PC-3 (cell line): ENCODE data around the gene CFI. TPM values are rescaled to one million over a fixed set of nuclear protein-coding genes. Genes with fewer than 3 reads are reported as not detected.
"Not testable (repeated sequence)": the region's sequence is repeated elsewhere in the genome, so short reads cannot be mapped to it uniquely, and the experiment has no call there.

ENCODE experiments used
- ATAC-seq: fragments of 200-7000 bp; cut with Tn5 transposase; 2 replicates; pipeline ENCODE4 v1.9.1; 2020; ENCODE audit warnings: mild to moderate bottlenecking, moderate library complexity
- BruUV-seq: library from RNA; stranded (reverse); fragments of 400-500 nt; replicated peaks from 2 replicates; lab custom pipeline; 2021; lab: Mats Ljungman, UMichigan
- CTCF ChIA-PET: fragments of 300-600 bp; sonication (Branson Sonifier 250); formaldehyde crosslinking; loops from one replicate; lab custom pipeline; 2022; ENCODE audit warnings: antibody characterized with exemption; lab: Charles Lee
- POLR2A ChIA-PET: fragments of 300-600 bp; sonication (Branson Sonifier 250); formaldehyde crosslinking; loops from one replicate; lab custom pipeline; 2022; ENCODE audit warnings: antibody characterized with exemption; ENCODE audit not compliant: unreplicated experiment; lab: Charles Lee
- DNase-seq: peaks from one replicate; pipeline ENCODE4 v3.0.0-alpha.2; 2015
- H2AFZ ChIP-seq: fragments of 300-600 bp; sonication (generic); 2 replicates; pipeline ENCODE4 v1.6.0; 2016; ENCODE audit warnings: antibody characterized with exemption, low read length
- H3F3A ChIP-seq: fragments of 300-600 bp; sonication (generic); one replicate; pipeline ENCODE4 v1.6.0; 2017; ENCODE audit warnings: antibody characterized with exemption, low read length, control low read depth, mild to moderate bottlenecking; ENCODE audit not compliant: unreplicated experiment
- H3K27ac ChIP-seq: fragments of 300-600 bp; sonication (generic); 2 replicates; pipeline ENCODE4 v1.5.1; 2016; ENCODE audit warnings: mild to moderate bottlenecking, low read length
- H3K27me3 ChIP-seq: fragments of 300-600 bp; sonication (generic); 2 replicates; pipeline ENCODE4 v1.6.1; 2016; ENCODE audit warnings: low read length, mixed read lengths
- H3K36me3 ChIP-seq: fragments of 300-600 bp; sonication (generic); 2 replicates; pipeline ENCODE4 v1.6.1; 2016; ENCODE audit warnings: low read depth, mixed run types, low read length, mixed read lengths
- H3K4me1 ChIP-seq: fragments of 300-600 bp; sonication (generic); 2 replicates; pipeline ENCODE4 v1.5.1; 2016; ENCODE audit warnings: low read length; ENCODE audit not compliant: insufficient read depth
- H3K4me2 ChIP-seq: fragments of 300-600 bp; sonication (generic); 2 replicates; pipeline ENCODE4 v1.6.0; 2016; ENCODE audit warnings: low read length
- H3K4me3 ChIP-seq: fragments of 300-600 bp; sonication (generic); 2 replicates; pipeline ENCODE4 v1.5.1; 2016; ENCODE audit warnings: mild to moderate bottlenecking, low read length, mixed read lengths
- H3K79me2 ChIP-seq: fragments of 300-600 bp; sonication (generic); 2 replicates; pipeline ENCODE4 v1.6.1; 2017; ENCODE audit warnings: low read length, mixed read lengths
- H3K9ac ChIP-seq: fragments of 300-600 bp; sonication (generic); 2 replicates; pipeline ENCODE4 v1.6.0; 2016; ENCODE audit warnings: mild to moderate bottlenecking, low read length
- H3K9me2 ChIP-seq: fragments of 300-600 bp; sonication (generic); replicated peaks from 2 replicates; pipeline ENCODE4 v1.6.1; 2016; ENCODE audit warnings: mixed run types, low read length, mixed read lengths
- H3K9me3 ChIP-seq: fragments of 300-600 bp; sonication (generic); 2 replicates; pipeline ENCODE4 v1.6.1; 2016; ENCODE audit warnings: low read length, mixed read lengths
- H4K20me1 ChIP-seq: fragments of 300-600 bp; sonication (generic); 2 replicates; pipeline ENCODE4 v1.6.1; 2016; ENCODE audit warnings: low read length, mixed read lengths
- EZH2 ChIP-seq: fragments of 300-600 bp; sonication (generic); IDR thresholded peaks from one replicate; pipeline ENCODE4 v1.6.1; 2017; ENCODE audit warnings: antibody characterized with exemption, mild to moderate bottlenecking, low read length; ENCODE audit not compliant: unreplicated experiment
- EZH2phosphoT487 ChIP-seq: fragments of 300-600 bp; sonication (generic); IDR thresholded peaks from 2 replicates; pipeline ENCODE4 v1.6.1; 2018; ENCODE audit warnings: mild to moderate bottlenecking, antibody characterized with exemption, low read length, borderline replicate concordance
- intact Hi-C: fragments of 100-400 bp; cut with micrococcal nuclease; formaldehyde crosslinking; loops from 2 replicates; pipeline ENCODE4 v1.9.0; 2023
- total RNA-seq: library from RNA; depleted of rRNA; stranded (reverse); fragments of >200 nt; gene quantifications from 2 replicates; pipeline ENCODE4 v1.2.3, GENCODE V29; 2014
- TF ChIP-seq, protein P1 (sequence below): fragments of 300-600 bp; sonication (generic); conservative IDR thresholded peaks from 2 replicates; pipeline ENCODE4 v1.5.1; 2017; ENCODE audit warnings: antibody characterized with exemption, low read depth, mild to moderate bottlenecking, low read length

Gene CFI
- total RNA-seq, 1 experiment from 2014 or later, result not detected

- no peak for ATAC-seq
- POLR2A ChIA-PET, result no interaction called here
- Histone ChIP-seq H4K20me1 (no peaks in the 10 kb centered on the region), H3F3A (no peaks in the 10 kb centered on the region), H3K27ac (no peak overlapping the region), H2AFZ (no peak overlapping the region), H3K4me1 (no peaks in the 10 kb centered on the region), H3K9ac (no peak overlapping the region), H3K27me3 (no peaks in the 10 kb centered on the region), H3K4me3 (no peak overlapping the region), H3K36me3 (no peaks in the 10 kb centered on the region), H3K9me2 (no peaks in the 10 kb centered on the region), H3K79me2 (no peaks in the 10 kb centered on the region), H3K9me3 (no peaks in the 10 kb centered on the region), H3K4me2 (no peak overlapping the region)
- DNase-seq, result no peak
- TF ChIP-seq EZH2phosphoT487 (no peak), EZH2 (no peak)
- TF ChIP-seq, protein P1, sequence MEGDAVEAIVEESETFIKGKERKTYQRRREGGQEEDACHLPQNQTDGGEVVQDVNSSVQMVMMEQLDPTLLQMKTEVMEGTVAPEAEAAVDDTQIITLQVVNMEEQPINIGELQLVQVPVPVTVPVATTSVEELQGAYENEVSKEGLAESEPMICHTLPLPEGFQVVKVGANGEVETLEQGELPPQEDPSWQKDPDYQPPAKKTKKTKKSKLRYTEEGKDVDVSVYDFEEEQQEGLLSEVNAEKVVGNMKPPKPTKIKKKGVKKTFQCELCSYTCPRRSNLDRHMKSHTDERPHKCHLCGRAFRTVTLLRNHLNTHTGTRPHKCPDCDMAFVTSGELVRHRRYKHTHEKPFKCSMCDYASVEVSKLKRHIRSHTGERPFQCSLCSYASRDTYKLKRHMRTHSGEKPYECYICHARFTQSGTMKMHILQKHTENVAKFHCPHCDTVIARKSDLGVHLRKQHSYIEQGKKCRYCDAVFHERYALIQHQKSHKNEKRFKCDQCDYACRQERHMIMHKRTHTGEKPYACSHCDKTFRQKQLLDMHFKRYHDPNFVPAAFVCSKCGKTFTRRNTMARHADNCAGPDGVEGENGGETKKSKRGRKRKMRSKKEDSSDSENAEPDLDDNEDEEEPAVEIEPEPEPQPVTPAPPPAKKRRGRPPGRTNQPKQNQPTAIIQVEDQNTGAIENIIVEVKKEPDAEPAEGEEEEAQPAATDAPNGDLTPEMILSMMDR, result no peak
- CTCF ChIA-PET, result interaction anchor here (0.5 kb wide), 1 partner anchor 10 kb away, joined by 7 read pairs; no protein-coding TSS in a partner anchor
- intact Hi-C loops, result no loop called here
- no TSS peak for BruUV-seq
These were observed 6.7 kb downstream of the CFI start for GRCh38 chr4:109795059-109795458.

DNA sequence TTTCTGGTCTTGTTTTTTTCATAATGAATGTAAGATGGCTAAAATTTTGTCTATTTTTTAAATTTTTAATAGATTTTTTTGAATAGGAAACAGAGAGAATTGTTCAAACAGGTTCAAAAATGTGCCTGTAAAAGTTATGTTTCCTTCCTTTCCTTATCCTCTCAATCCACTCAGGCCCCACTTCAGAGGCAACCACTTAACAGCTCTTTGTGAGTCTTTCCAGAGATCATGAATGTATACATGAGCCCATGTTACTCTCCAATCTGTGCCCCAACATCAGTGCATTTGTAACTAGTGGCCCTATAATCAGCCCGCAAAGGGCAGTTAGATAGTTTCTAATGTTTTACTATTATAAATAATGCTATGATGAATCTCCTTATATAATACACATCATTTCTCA, 14.0 kb downstream of the CFI start:
- H3K9me2 ChIP-seq, result no peaks in the 10 kb centered on the region
- ChIA-PET POLR2A (no interaction called here), CTCF (no interaction called here)
- H3K79me2 ChIP-seq, result no peaks in the 10 kb centered on the region
- no peaks in the 10 kb centered on the region for H3K36me3 ChIP-seq
- TF ChIP-seq EZH2, result no peak
- TF ChIP-seq, protein P1, result no peak
- no peak for TF ChIP-seq EZH2phosphoT487
- H3F3A ChIP-seq, result no peaks in the 10 kb centered on the region
- H3K4me2 ChIP-seq, result no peak overlapping the region
- H3K9me3 ChIP-seq, result no peaks in the 10 kb centered on the region
- intact Hi-C loops, result no loop called here
- ATAC-seq (no peak), DNase-seq (no peak)
- H3K9ac ChIP-seq, result no peak overlapping the region
- H4K20me1 ChIP-seq, result no peaks in the 10 kb centered on the region
- H3K4me3 ChIP-seq, result no peak overlapping the region
- BruUV-seq, result no TSS peak
- H3K27me3 ChIP-seq, result peaks cover 5% of the 10 kb centered on the region; the same call in 1 of the 2 replicates
- H3K4me1 ChIP-seq, result no peaks in the 10 kb centered on the region
- H3K27ac ChIP-seq, result no peak overlapping the region
- H2AFZ ChIP-seq, result no peak overlapping the region

DNA sequence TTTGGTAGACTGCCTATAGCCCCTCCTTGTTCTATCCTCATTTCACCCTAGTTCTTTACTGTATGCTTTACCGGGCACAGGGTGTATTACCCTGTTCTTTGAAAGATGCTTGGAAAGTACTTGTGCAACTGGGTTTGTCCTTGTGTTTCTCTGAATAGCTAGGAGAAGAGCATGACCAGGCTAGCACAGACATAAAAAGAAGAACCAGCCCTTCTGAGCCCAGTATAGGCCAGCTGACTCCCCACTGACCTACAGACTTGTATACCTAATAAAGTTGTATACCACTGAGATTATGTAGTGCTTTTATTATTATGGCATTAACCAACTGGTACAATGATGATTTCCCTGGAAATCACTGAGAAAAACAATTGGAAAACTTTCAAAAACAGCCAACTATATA, 15.0 kb downstream of the CFI start:
- DNase-seq (no peak), ATAC-seq (no peak)
- Histone ChIP-seq H3K27me3 (peaks cover 5% of the 10 kb centered on the region; the same call in 1 of the 2 replicates), H3K36me3 (no peaks in the 10 kb centered on the region), H3K9me2 (no peaks in the 10 kb centered on the region), H3K4me3 (no peak overlapping the region), H4K20me1 (no peaks in the 10 kb centered on the region), H3K9ac (no peak overlapping the region), H3K4me1 (no peaks in the 10 kb centered on the region), H3K9me3 (no peaks in the 10 kb centered on the region), H3K4me2 (no peak overlapping the region), H2AFZ (no peak overlapping the region), H3K27ac (no peak overlapping the region), H3K79me2 (no peaks in the 10 kb centered on the region), H3F3A (no peaks in the 10 kb centered on the region)
- CTCF ChIA-PET, result no interaction called here
- BruUV-seq, result no TSS peak
- intact Hi-C loops, result no loop called here
- TF ChIP-seq EZH2phosphoT487 (no peak), EZH2 (no peak)
- POLR2A ChIA-PET, result no interaction called here

DNA sequence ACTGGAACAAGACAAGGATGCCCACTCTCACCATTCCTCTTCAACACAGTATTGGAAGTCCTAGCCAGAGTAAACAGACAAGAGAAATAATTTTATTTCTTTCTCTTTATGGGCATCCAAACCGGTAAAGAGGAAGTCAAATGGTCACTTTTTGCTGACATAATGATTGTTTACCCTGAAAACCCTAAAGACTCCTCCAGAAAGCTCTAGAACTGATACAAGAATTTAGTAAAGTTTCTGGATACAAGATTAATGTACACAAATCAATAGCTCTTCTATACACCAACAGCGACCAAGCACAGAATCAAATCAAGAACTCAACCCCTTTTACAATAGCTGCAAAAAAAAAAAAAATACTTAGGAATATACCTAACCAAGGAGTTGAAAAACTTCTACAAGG, 19.7 kb downstream of the CFI start:
- intact Hi-C loops, ATAC-seq, CTCF ChIA-PET, H3K36me3 ChIP-seq, H3K4me3 ChIP-seq, H3K4me1 ChIP-seq, H3F3A ChIP-seq, H2AFZ ChIP-seq, H3K27ac ChIP-seq, H4K20me1 ChIP-seq, H3K9me3 ChIP-seq, BruUV-seq, H3K9me2 ChIP-seq, H3K79me2 ChIP-seq, H3K27me3 ChIP-seq, DNase-seq, H3K4me2 ChIP-seq, H3K9ac ChIP-seq: not testable (repeated sequence)
- POLR2A ChIA-PET, result interaction anchor here (0.6 kb wide), 1 partner anchor 79 kb away, joined by 9 read pairs; the partner anchor contains the start of gene CASP6
